ENCODE results near the gene ARL2. TPM values are rescaled to one million over a fixed set of nuclear protein-coding genes. Genes with fewer than 3 reads are reported as not detected.
"Not testable (repeated sequence)": the region's sequence is repeated elsewhere in the genome, so short reads cannot be mapped to it uniquely, and the experiment has no call there.

ARL2 gene
- total and polyA plus RNA-seq, 5 donors: 117 to 179 (median 140) TPM

DNA sequence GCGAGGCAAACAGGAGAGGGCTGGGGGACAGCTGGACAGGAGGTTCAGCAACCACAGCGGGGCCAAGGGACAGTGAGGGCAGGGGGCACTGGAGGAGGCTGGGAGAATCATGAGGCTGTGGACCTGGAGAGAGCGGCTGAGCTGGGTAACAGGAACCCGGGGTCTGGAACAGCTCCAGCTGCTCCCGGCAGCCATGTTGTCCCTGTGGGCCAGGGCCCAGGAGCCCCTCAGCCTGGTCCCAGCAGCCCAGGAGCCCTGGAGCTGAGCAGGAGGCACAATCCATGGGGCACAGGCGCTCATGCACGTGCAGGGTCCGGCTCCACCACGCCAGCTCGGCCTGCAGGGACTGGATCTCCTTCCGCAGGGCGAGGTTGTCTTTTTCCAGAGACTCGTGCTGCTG is 24.5 kb upstream of the ARL2 start:
- peak; percentile 22 to 53 for ATAC-seq
- WGBS: 71% methylated on average over 13 of the region's 13 CpGs
- peak in 2 of 3 donors; percentile 58 to 59 for DNase-seq
- Histone ChIP-seq H3K27ac (ENCODE audit: low read length) (no peak overlapping the region), H3K4me1 (ENCODE audit: control insufficient read depth, insufficient read depth, low read length) (peaks cover 2% of the 10 kb centered on the region), H3K9me3 (ENCODE audit: control insufficient read depth, low read length) (no peaks in the 10 kb centered on the region), H3K27me3 (ENCODE audit: control insufficient read depth, insufficient read depth) (no peaks in the 10 kb centered on the region), H3K4me3 (ENCODE audit: low read length) (no peak overlapping the region)
- intact Hi-C loops (cut with DNase I): no loop called here

- ATAC-seq (peak; percentile 89 to 95), DNase-seq (peak; percentile 70 to 83 (median 80))
- 37% methylated on average over 15 of the region's 15 CpGs for WGBS
- H3K27me3 ChIP-seq (ENCODE audit: control insufficient read depth, insufficient read depth): no peaks in the 10 kb centered on the region
- H3K27ac ChIP-seq (ENCODE audit: low read length): no peak overlapping the region
- H3K4me1 ChIP-seq (ENCODE audit: control insufficient read depth, insufficient read depth, low read length): peaks cover 2% of the 10 kb centered on the region
- H3K4me3 ChIP-seq (ENCODE audit: low read length): no peak overlapping the region
- H3K9me3 ChIP-seq (ENCODE audit: control insufficient read depth, low read length): no peaks in the 10 kb centered on the region
- intact Hi-C loops (cut with DNase I): no loop called here
These were observed 23.6 kb upstream of the ARL2 start for GRCh38 chr11:64990222-64990923.

DNA sequence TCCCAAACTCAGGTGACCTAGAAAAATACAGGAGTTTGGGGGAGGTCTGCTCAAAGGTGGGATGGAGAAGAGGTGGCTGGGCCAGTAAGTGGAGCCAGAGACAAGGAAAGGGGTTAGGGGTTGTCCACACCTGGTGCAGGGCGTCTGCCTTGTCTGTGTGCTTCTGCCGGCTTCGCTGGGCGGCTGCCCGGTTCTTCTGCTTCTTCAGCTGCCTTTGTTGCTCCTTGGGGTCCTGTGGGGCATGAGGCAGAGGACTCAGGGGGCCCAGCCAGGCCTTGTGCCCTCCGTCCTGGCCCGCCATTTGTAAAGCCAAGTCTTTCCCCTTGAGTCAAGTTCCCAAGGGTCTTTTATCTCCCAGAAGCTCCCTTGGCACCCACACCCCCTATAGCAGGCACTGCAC is 19.6 kb upstream of the ARL2 start:
- DNase-seq (no peak), ATAC-seq (no peak)
- H3K4me3 ChIP-seq (ENCODE audit: low read length): no peak overlapping the region
- peaks cover 4% of the 10 kb centered on the region for H3K4me1 ChIP-seq (ENCODE audit: control insufficient read depth, insufficient read depth, low read length)
- no peaks in the 10 kb centered on the region for H3K9me3 ChIP-seq (ENCODE audit: control insufficient read depth, low read length)
- H3K27ac ChIP-seq (ENCODE audit: low read length): no peak overlapping the region
- no peaks in the 10 kb centered on the region for H3K27me3 ChIP-seq (ENCODE audit: control insufficient read depth, insufficient read depth)
- intact Hi-C loops (cut with DNase I): no loop called here
- 88% methylated on average over 7 of the region's 7 CpGs for WGBS

GRCh38 chr11:64996327-64996709 is 17.6 kb upstream of the ARL2 start:
- DNase-seq (no peak), ATAC-seq (peak in 1 of 2 donors; percentile 31)
- peak overlapping the region; percentile 2 for H3K27ac ChIP-seq (ENCODE audit: low read length)
- H3K4me1 ChIP-seq (ENCODE audit: control insufficient read depth, insufficient read depth, low read length): peaks cover 3% of the 10 kb centered on the region
- no peaks in the 10 kb centered on the region for H3K27me3 ChIP-seq (ENCODE audit: control insufficient read depth, insufficient read depth)
- H3K4me3 ChIP-seq (ENCODE audit: low read length): peak overlapping the region; percentile 45
- intact Hi-C loops (cut with DNase I): no loop called here
- H3K9me3 ChIP-seq (ENCODE audit: control insufficient read depth, low read length): no peaks in the 10 kb centered on the region
- WGBS: 37% methylated on average over 11 of the region's 11 CpGs

- Histone ChIP-seq H3K4me1 (ENCODE audit: control insufficient read depth, insufficient read depth, low read length) (peaks cover 3% of the 10 kb centered on the region), H3K9me3 (ENCODE audit: control insufficient read depth, low read length) (no peaks in the 10 kb centered on the region), H3K27me3 (ENCODE audit: control insufficient read depth, insufficient read depth) (no peaks in the 10 kb centered on the region), H3K27ac (ENCODE audit: low read length) (peak within 1 kb of the TSS; percentile 26), H3K4me3 (ENCODE audit: low read length) (peak within 1 kb of the TSS; percentile 45)
- ATAC-seq (peak; percentile 85 to 90), DNase-seq (peak; percentile 74 to 86 (median 85))
- 17% methylated on average over 9 of the region's 9 CpGs for WGBS
- intact Hi-C loops (cut with DNase I): no loop called here
These were observed 17.1 kb upstream of the ARL2 start, which contains the start of gene BATF2 for GRCh38 chr11:64996710-64997380. Gene BATF2, minus strand, starts transcription at chr11:64996971. Its CDS starts 57 bp downstream, at chr11:64996914.

DNA sequence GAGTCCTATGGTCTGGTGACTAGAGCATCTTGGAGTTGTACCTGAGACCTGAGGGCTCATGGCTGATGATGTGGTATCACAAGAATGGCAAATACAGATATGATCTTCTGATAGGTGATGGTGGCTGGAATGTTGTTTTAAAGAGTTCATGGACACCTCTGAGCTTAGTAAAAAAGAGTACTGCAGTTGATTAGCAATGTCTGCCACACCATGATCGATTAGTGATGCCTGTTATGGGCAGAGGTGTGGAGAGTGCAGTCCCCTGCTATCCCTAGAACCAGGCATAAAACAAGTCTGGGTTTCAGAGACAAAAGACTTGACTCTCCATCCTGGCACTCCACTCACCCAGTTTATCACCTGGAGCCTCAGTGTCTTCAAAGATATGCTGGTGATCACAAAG is 15.8 kb upstream of the ARL2 start:
- no peak overlapping the region for H3K4me3 ChIP-seq (ENCODE audit: low read length)
- H3K9me3 ChIP-seq (ENCODE audit: control insufficient read depth, low read length): no peaks in the 10 kb centered on the region
- intact Hi-C loops (cut with DNase I): no loop called here
- ATAC-seq: no peak
- H3K4me1 ChIP-seq (ENCODE audit: control insufficient read depth, insufficient read depth, low read length): peaks cover 3% of the 10 kb centered on the region
- DNase-seq: no peak
- 86% methylated on average over 1 of the region's 1 CpG for WGBS
- H3K27ac ChIP-seq (ENCODE audit: low read length): no peak overlapping the region
- no peaks in the 10 kb centered on the region for H3K27me3 ChIP-seq (ENCODE audit: control insufficient read depth, insufficient read depth)

DNA sequence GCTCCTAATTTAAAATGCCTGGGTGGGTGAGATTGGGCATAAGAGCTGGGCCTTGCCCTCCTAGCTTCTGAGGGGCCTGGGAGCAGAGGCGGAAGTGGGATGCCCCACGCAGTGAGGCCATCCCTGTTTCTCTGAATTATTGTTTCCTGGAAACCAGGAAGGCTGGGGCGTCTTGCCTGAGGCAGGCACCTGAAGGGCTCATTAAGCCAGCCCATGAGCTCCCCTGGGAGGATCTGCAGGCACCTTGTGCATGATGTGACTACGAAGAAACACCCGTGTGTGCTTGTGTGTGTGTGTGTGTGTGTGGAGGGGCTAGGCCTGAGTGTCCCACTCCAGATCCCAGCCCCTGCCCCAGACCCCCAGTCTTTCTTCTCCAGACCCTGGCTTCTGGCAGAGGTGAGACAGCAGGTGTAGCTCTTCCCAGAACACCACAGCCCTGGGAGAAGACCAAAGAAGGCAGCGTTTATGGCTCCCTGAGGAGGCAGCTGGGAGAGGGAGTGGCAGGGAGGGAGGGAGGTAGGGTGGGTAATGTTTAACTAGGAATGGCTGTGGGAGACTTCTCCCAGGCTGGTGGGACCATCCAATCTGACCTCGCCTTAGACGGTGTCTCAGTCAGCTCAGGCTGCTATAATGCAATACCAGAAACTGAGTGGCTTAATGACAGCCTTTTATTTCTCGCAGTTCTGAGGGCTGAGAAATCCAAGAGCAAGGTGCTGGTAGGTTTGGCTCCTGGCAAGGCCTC is 15.1 kb upstream of the ARL2 start:
- Histone ChIP-seq H3K4me3 (ENCODE audit: low read length) (no peak overlapping the region), H3K27me3 (ENCODE audit: control insufficient read depth, insufficient read depth) (no peaks in the 10 kb centered on the region), H3K4me1 (ENCODE audit: control insufficient read depth, insufficient read depth, low read length) (peaks cover 3% of the 10 kb centered on the region), H3K9me3 (ENCODE audit: control insufficient read depth, low read length) (no peaks in the 10 kb centered on the region), H3K27ac (ENCODE audit: low read length) (no peak overlapping the region)
- intact Hi-C loops (cut with DNase I): no loop called here
- ATAC-seq (no peak), DNase-seq (no peak)
- WGBS: 74% methylated on average over 9 of the region's 9 CpGs

GRCh38 chr11:64999478-64999877 is 14.5 kb upstream of the ARL2 start:
- Histone ChIP-seq H3K27me3 (ENCODE audit: control insufficient read depth, insufficient read depth) (no peaks in the 10 kb centered on the region), H3K4me1 (ENCODE audit: control insufficient read depth, insufficient read depth, low read length) (peaks cover 3% of the 10 kb centered on the region), H3K4me3 (ENCODE audit: low read length) (no peak overlapping the region), H3K27ac (ENCODE audit: low read length) (no peak overlapping the region), H3K9me3 (ENCODE audit: control insufficient read depth, low read length) (no peaks in the 10 kb centered on the region)
- 85% methylated on average over 1 of the region's 1 CpG for WGBS
- DNase-seq: no peak
- intact Hi-C loops (cut with DNase I): no loop called here
- ATAC-seq: no peak

DNA sequence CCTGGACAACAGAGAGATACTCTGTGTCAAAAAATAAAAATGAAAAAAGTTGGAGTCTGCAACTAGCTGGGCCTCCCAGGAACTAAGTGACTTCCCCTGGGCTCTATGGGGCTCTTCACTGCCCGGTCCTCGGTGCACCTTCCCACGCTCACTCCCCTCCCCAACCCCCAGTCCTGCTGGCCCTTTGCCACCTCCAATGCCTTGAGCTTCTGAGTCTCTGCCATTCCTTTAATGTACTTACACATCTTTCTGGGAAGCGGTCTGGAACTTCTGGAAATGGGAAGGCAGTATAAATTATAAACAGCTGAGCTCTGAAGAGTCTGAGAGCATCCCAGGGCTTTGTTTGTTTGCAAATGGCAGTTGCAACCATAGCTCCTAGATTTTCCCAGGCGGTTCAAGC is 11.3 kb upstream of the ARL2 start:
- Histone ChIP-seq H3K9me3 (ENCODE audit: control insufficient read depth, low read length) (no peaks in the 10 kb centered on the region), H3K27me3 (ENCODE audit: control insufficient read depth, insufficient read depth) (no peaks in the 10 kb centered on the region), H3K4me1 (ENCODE audit: control insufficient read depth, insufficient read depth, low read length) (no peaks in the 10 kb centered on the region), H3K4me3 (ENCODE audit: low read length) (no peak overlapping the region), H3K27ac (ENCODE audit: low read length) (no peak overlapping the region)
- 69% methylated on average over 5 of the region's 5 CpGs for WGBS
- ATAC-seq (no peak), DNase-seq (no peak)
- intact Hi-C loops (cut with DNase I): no loop called here

- intact Hi-C loops (cut with DNase I): no loop called here
These were observed 10.7 kb upstream of the ARL2 start for GRCh38 chr11:65003282-65003681.

GRCh38 chr11:65003968-65004367 is 10.0 kb upstream of the ARL2 start:
- DNase-seq; H3K4me1 ChIP-seq (ENCODE audit: control insufficient read depth, insufficient read depth, low read length); H3K27me3 ChIP-seq (ENCODE audit: control insufficient read depth, insufficient read depth); intact Hi-C loops (cut with DNase I); ATAC-seq; H3K9me3 ChIP-seq (ENCODE audit: control insufficient read depth, low read length); H3K4me3 ChIP-seq (ENCODE audit: low read length); H3K27ac ChIP-seq (ENCODE audit: low read length): not testable (repeated sequence)
- 65% methylated on average over 3 of the region's 3 CpGs for WGBS

More at GRCh38 chr11:65003282-65003681, 10.7 kb upstream of the ARL2 start:
- Histone ChIP-seq H3K27ac (ENCODE audit: low read length) (no peak overlapping the region), H3K27me3 (ENCODE audit: control insufficient read depth, insufficient read depth) (no peaks in the 10 kb centered on the region), H3K4me3 (ENCODE audit: low read length) (no peak overlapping the region), H3K9me3 (ENCODE audit: control insufficient read depth, low read length) (no peaks in the 10 kb centered on the region), H3K4me1 (ENCODE audit: control insufficient read depth, insufficient read depth, low read length) (no peaks in the 10 kb centered on the region)
- DNase-seq (no peak), ATAC-seq (no peak)
- WGBS: 62% methylated on average over 7 of the region's 7 CpGs

Measured in right cardiac atrium (tissue), 5 donors.